Peyer's patch (tissue), 4 donors: ENCODE results near the gene COL4A1.

Experiments
- POLR2A ChIP-seq, 2 donors: fragments of 450-650 bp; IDR thresholded peaks; one replicate each; pipeline ENCODE4 v1.5.1; 2017; ENCODE audit warnings: antibody characterized with exemption in 2 of 2, mild to moderate bottlenecking in 2 of 2, moderate library complexity in 2 of 2
- TF ChIP-seq, protein P1 (sequence below), 6 experiments: fragments of 450-650 bp in 4 of 6; fragments of 200-600 bp in 2 of 6; sonication (generic) in 1 of 6; IDR thresholded peaks; one replicate each; pipeline ENCODE4 v1.5.1; 2017 to 2019; ENCODE audit warnings: antibody characterized with exemption in 6 of 6, mild to moderate bottlenecking in 3 of 6, moderate library complexity in 1 of 6

DNA sequence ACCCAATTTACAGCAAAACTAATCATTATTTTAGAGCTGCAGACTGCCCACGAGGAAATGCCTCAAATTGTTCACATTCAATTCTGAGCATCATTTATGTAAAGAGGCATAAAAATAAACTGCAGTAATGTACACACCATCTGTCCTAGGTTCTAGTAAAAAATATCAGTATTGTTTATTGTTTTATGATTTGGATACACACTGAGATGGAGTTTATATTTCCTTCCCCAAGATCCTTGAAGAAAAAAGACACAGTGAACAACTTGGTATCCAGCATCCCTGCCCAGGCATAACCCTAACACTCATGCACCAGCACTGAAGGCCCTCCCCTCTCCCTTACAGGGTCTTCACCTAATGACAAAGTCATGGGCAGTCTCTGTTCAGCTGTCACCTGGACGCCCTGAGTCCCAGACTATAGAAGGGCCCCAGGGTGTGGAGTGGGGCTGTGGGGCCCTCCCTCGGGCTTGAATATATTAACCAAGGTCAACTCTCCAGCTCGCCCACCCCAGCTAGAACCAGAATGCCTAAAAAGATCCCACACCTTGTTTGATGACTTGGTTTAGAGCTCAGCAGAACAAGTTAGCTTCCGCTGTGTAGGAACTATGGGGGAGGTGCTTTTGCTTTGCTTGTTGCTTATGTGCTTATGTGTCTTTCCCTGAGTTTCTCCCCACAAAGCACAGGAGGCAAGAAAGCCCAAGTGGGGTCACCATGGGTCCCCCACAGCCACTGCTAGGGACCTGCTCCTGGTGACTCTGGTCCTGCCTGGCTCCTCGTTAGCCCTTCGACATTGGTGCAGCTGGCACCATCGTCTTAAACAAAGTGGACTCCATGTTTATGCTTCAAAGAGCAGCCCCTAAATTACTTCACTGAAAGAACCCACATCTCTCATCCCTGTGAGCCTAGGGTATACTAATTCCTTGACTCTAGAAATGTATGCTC is 111.1 kb downstream of the COL4A1 start:
- TF ChIP-seq POLR2A (IDR thresholded peaks at IDR 0.05): no peak
- TF ChIP-seq, protein P1, sequence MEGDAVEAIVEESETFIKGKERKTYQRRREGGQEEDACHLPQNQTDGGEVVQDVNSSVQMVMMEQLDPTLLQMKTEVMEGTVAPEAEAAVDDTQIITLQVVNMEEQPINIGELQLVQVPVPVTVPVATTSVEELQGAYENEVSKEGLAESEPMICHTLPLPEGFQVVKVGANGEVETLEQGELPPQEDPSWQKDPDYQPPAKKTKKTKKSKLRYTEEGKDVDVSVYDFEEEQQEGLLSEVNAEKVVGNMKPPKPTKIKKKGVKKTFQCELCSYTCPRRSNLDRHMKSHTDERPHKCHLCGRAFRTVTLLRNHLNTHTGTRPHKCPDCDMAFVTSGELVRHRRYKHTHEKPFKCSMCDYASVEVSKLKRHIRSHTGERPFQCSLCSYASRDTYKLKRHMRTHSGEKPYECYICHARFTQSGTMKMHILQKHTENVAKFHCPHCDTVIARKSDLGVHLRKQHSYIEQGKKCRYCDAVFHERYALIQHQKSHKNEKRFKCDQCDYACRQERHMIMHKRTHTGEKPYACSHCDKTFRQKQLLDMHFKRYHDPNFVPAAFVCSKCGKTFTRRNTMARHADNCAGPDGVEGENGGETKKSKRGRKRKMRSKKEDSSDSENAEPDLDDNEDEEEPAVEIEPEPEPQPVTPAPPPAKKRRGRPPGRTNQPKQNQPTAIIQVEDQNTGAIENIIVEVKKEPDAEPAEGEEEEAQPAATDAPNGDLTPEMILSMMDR (IDR thresholded peaks at IDR 0.05): no peak
